GM12878 (cell line): ENCODE data around the gene TNRC6C. TPM values are rescaled to one million over a fixed set of nuclear protein-coding genes. Genes with fewer than 3 reads are reported as not detected.

Source experiments
- ATAC-seq: fragments of 200-7000 bp; cut with Tn5 transposase; 3 replicates; pipeline ENCODE4 v1.9.1; 2020; ENCODE audit warnings: mild to moderate bottlenecking, moderate library complexity
- BruUV-seq: library from RNA; stranded (reverse); fragments of 400-500 nt; replicated peaks from 2 replicates; lab custom pipeline; 2021; lab: Mats Ljungman, UMichigan
- CTCF ChIA-PET: fragments of 300-600 bp; sonication (Branson Sonifier 250); formaldehyde crosslinking; extraction: SDS; loops from one replicate; lab custom pipeline; 2021; ENCODE audit warnings: inconsistent platforms; lab: Yijun Ruan, JAX
- POLR2A ChIA-PET: fragments of 350-600 bp; formaldehyde crosslinking; extraction: SDS; loops from one replicate; lab custom pipeline; 2021; ENCODE audit warnings: inconsistent platforms; lab: Charles Lee
- RAD21 ChIA-PET: fragments of 300-600 bp; sonication (Branson Sonifier 250); formaldehyde crosslinking; loops from one replicate; lab custom pipeline; 2023; ENCODE audit warnings: antibody characterized with exemption; ENCODE audit not compliant: unreplicated experiment; lab: Charles Lee
- SMC1A ChIA-PET: fragments of 300-600 bp; sonication (Branson Sonifier 250); formaldehyde crosslinking; loops from one replicate; lab custom pipeline; 2023; ENCODE audit not compliant: unreplicated experiment, uncharacterized antibody; lab: Charles Lee
- DNase-seq: peaks from one replicate; pipeline ENCODE4 v3.0.0-alpha.2; 2011; ENCODE audit warnings: low read depth, low spot score
- FAIRE-seq: peaks from 3 replicates; lab custom pipeline; 2011; peaks lifted over from hg19 to GRCh38; lab: Jason Lieb, UNC
- H2AFZ ChIP-seq: 2 replicates; pipeline ENCODE4 v1.6.0; 2011; ENCODE audit warnings: low read depth, low read length, control low read depth; ENCODE audit not compliant: control insufficient read depth
- H3K27ac ChIP-seq: 2 replicates; pipeline ENCODE4 v1.5.1; 2011; ENCODE audit warnings: control low read depth; ENCODE audit not compliant: control insufficient read depth, insufficient read depth
- H3K27me3 ChIP-seq, 2 experiments: replicated peaks in 1 of 2; 2 replicates each; pipeline versions ENCODE4 v1.6.0 to v1.6.1; 2011; ENCODE audit warnings: low read length in 1 of 2; ENCODE audit not compliant: control insufficient read depth in 2 of 2, insufficient read depth in 2 of 2
- H3K36me3 ChIP-seq, 2 experiments: 2 replicates each; pipeline ENCODE4 v1.5.1; 2011; ENCODE audit warnings: low read length in 1 of 2; ENCODE audit not compliant: control insufficient read depth in 2 of 2, insufficient read depth in 2 of 2
- H3K4me1 ChIP-seq: 2 replicates; pipeline ENCODE4 v1.6.1; 2011; ENCODE audit warnings: mild to moderate bottlenecking, low read length, moderate library complexity, mixed read lengths; ENCODE audit not compliant: control insufficient read depth, insufficient read depth
- H3K4me2 ChIP-seq: 2 replicates; pipeline ENCODE4 v1.6.0; 2011; ENCODE audit warnings: control low read depth; ENCODE audit not compliant: control insufficient read depth, insufficient read depth
- H3K4me3 ChIP-seq: fragments of 200-600 bp; sonication (generic); 2 replicates; pipeline ENCODE4 v1.5.1; 2016
- H3K79me2 ChIP-seq: 2 replicates; pipeline ENCODE4 v1.6.0; 2011; ENCODE audit warnings: low read length; ENCODE audit not compliant: control insufficient read depth, insufficient read depth
- H3K9ac ChIP-seq: 2 replicates; pipeline ENCODE4 v1.8.0; 2011; ENCODE audit warnings: low read length, control low read depth, mixed read lengths; ENCODE audit not compliant: control insufficient read depth, insufficient read depth
- H3K9me3 ChIP-seq: replicated peaks from 3 replicates; pipeline ENCODE4 v1.5.1; 2011; ENCODE audit warnings: mild to moderate bottlenecking, low read length; ENCODE audit not compliant: control insufficient read depth, insufficient read depth
- H4K20me1 ChIP-seq: 2 replicates; pipeline ENCODE4 v1.6.0; 2011; ENCODE audit not compliant: control insufficient read depth, insufficient read depth
- BRCA1 ChIP-seq: IDR thresholded peaks from 2 replicates; pipeline ENCODE4 v1.6.1; 2011; ENCODE audit warnings: low read depth, low read length, improper control_type of control experiment
- CEBPB ChIP-seq, 2 experiments: fragments of 150-350 bp in 1 of 2; IDR thresholded peaks; 2 replicates each; pipeline ENCODE4 v1.6.1; 2012 to 2014; ENCODE audit warnings: low read depth in 2 of 2, low read length in 2 of 2, borderline replicate concordance in 1 of 2, inconsistent platforms in 1 of 2
- PAX5 ChIP-seq: IDR thresholded peaks from 2 replicates; pipeline ENCODE4 v1.6.1; 2011; ENCODE audit warnings: low read depth, low read length, borderline replicate concordance
- POLR2A ChIP-seq: IDR thresholded peaks from 2 replicates; pipeline ENCODE4 v1.6.1; 2011; ENCODE audit warnings: low read depth, mild to moderate bottlenecking, low read length
- POU2F2 ChIP-seq: IDR thresholded peaks from 3 replicates; pipeline ENCODE4 v1.6.1; 2011; ENCODE audit warnings: low read depth, mild to moderate bottlenecking, low read length, borderline replicate concordance
- SMAD5 ChIP-seq: IDR thresholded peaks from 2 replicates; pipeline ENCODE4 v1.6.1; 2016; ENCODE audit warnings: antibody characterized with exemption, low read depth
- SREBF1 ChIP-seq: IDR thresholded peaks from 2 replicates; pipeline ENCODE4 v1.6.1; 2012; ENCODE audit warnings: mild to moderate bottlenecking, low read length
- SREBF2 ChIP-seq: IDR thresholded peaks from 2 replicates; pipeline ENCODE4 v1.6.1; 2012; ENCODE audit warnings: mild to moderate bottlenecking, low read length
- SRF ChIP-seq, 2 experiments: IDR thresholded peaks; 2 replicates each; pipeline ENCODE4 v1.6.1; 2011; ENCODE audit warnings: low read depth in 2 of 2, low read length in 2 of 2, mild to moderate bottlenecking in 1 of 2, moderate library complexity in 1 of 2
- SUPT20H ChIP-seq: IDR thresholded peaks from 2 replicates; pipeline ENCODE4 v1.6.1; 2011; ENCODE audit warnings: low read depth, mild to moderate bottlenecking, low read length, moderate library complexity, borderline replicate concordance; ENCODE audit not compliant: control insufficient read depth
- ZSCAN29 ChIP-seq: fragments of 450-650 bp; IDR thresholded peaks from 2 replicates; pipeline ENCODE4 v1.6.1; 2017; ENCODE audit warnings: mild to moderate bottlenecking, moderate library complexity
- WGBS: methylation state at CpG from one replicate; pipeline ENCODE4 v1.1.6; 2016; ENCODE audit warnings: low lambda C conversion rate; ENCODE audit not compliant: insufficient replicate concordance, insufficient coverage; ENCODE audit errors: missing lambda C conversion rate; 5-methylcytosine and 5-hydroxymethylcytosine counted together
- in situ Hi-C: fragments of 300-500 bp; cut with MboI; formaldehyde crosslinking; loops from 9 replicates; pipeline ENCODE4 v1.14.3; 2018; ENCODE audit warnings: mixed read lengths
- intact Hi-C: fragments of 100-400 bp; cut with micrococcal nuclease; formaldehyde crosslinking; loops from one replicate; pipeline ENCODE4 v1.14.2; 2022; ENCODE audit not compliant: unreplicated experiment
- polyA plus RNA-seq, 11 experiments: library from polyadenylated mRNA; depleted of rRNA in 4 of 11; unstranded in 6 of 11; stranded (reverse) in 5 of 11; fragments of >200 nt; fragmentation: Nextera tagmentation in 4 of 11; fragmentation: Illumina TruSeq in 1 of 11; extraction: Ambion mirVana in 4 of 11; extraction: Trizol in 1 of 11; gene quantifications; 1 replicate in 1 of 11; 2 replicates in 10 of 11; pipeline versions ENCODE4 v1.2.1 to v1.2.3, GENCODE V29; 2011 to 2016; ENCODE audit warnings: inconsistent platforms in 2 of 11, missing spikeins in 2 of 11, low read depth in 1 of 11
- total RNA-seq, 4 experiments: library from RNA; depleted of rRNA in 3 of 4; stranded (reverse); fragments of >200 nt in 3 of 4; fragmentation: Illumina TruSeq in 1 of 4; extraction: Trizol in 1 of 4; gene quantifications; 2 replicates each; pipeline versions ENCODE4 v1.2.1 to v1.2.3, GENCODE V29; 2013 to 2021
- TF ChIP-seq, protein P1 (sequence below): fragments of 450-650 bp; IDR thresholded peaks from 2 replicates; pipeline ENCODE4 v1.6.1; 2017; ENCODE audit warnings: mild to moderate bottlenecking, moderate library complexity
- TF ChIP-seq, protein P2 (sequence below): IDR thresholded peaks from 2 replicates; pipeline ENCODE4 v1.6.1; 2011; ENCODE audit warnings: mild to moderate bottlenecking, low read depth, low read length, moderate library complexity; ENCODE audit not compliant: insufficient replicate concordance
- TF ChIP-seq, protein P3 (sequence below): fragments of 150-350 bp; IDR thresholded peaks from 2 replicates; pipeline ENCODE4 v1.6.1; 2014; ENCODE audit warnings: mild to moderate bottlenecking, low read depth, low read length
- TF ChIP-seq, protein P4 (sequence below): fragments of 450-650 bp; IDR thresholded peaks from 2 replicates; pipeline ENCODE4 v1.6.1; 2014; ENCODE audit warnings: mild to moderate bottlenecking

The TNRC6C gene
- total and polyA plus RNA-seq, 10 of the 15 experiments (the other 5 are each of a cell fraction or from before 2014, with no cell fraction given), result 0.40 to 6.1 (median 0.96) TPM

DNA sequence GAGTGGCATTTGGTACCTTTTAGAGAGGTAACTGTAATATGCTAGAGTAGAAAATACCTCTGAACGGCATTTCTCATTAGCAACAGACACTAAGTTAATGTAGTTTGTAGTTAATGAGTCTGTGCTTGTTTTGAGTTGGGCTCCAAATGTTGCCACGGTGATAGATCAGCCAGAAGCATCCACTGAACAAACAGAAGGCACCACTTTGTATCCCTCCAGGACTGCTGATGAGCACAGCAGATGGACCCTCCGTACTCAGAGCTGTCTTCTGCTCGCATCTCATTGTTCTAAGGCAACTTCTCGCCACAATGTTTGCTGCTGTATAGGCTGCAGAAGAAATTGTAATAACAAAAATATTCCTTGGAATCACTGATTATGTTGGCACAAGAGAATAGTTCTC is 56.1 kb downstream of the TNRC6C start:
- FAIRE-seq (no peak), ATAC-seq (no peak), DNase-seq (no peak)
- RAD21 ChIA-PET, result interaction anchor here (0.7 to 4.3 kb wide), 11 partner anchors 8 to 584 kb away, joined by 3 to 41 read pairs (median 7); no protein-coding TSS in a partner anchor
- in situ Hi-C loops (loop anchor here (5.0 kb wide), 2 partner anchors 242 to 477 kb away; no protein-coding TSS in a partner anchor), intact Hi-C loops (loop anchor here (1.0 to 5.0 kb wide), 3 partner anchors 73 to 472 kb away; no protein-coding TSS in a partner anchor)
- Histone ChIP-seq H3K4me1 (peaks cover under 1% of the 10 kb centered on the region), H3K4me2 (no peak overlapping the region), H3K27ac (no peak overlapping the region), H3K36me3 (no peaks in the 10 kb centered on the region), H3K27me3 (no peaks in the 10 kb centered on the region), H3K79me2 (no peaks in the 10 kb centered on the region), H3K9me3 (no peaks in the 10 kb centered on the region), H3K9ac (no peak overlapping the region), H4K20me1 (no peaks in the 10 kb centered on the region), H3K4me3 (no peak overlapping the region), H2AFZ (no peak overlapping the region)
- BruUV-seq, result no TSS peak
- POLR2A ChIA-PET, result no interaction called here
- CTCF ChIA-PET, result interaction anchor here (0.7 to 9.4 kb wide), 37 partner anchors 8 to 668 kb away, joined by 3 to 111 read pairs (median 5); no protein-coding TSS in a partner anchor
- SMC1A ChIA-PET, result interaction anchor here (1.0 to 4.1 kb wide), 14 partner anchors 11 to 688 kb away, joined by 3 to 35 read pairs (median 8); no protein-coding TSS in a partner anchor
- WGBS, result 55% methylated on average over 5 of the region's 5 CpGs
- TF ChIP-seq SREBF1, result no peak
- TF ChIP-seq PAX5, result no peak
- no peak for TF ChIP-seq POLR2A
- TF ChIP-seq, protein P1, sequence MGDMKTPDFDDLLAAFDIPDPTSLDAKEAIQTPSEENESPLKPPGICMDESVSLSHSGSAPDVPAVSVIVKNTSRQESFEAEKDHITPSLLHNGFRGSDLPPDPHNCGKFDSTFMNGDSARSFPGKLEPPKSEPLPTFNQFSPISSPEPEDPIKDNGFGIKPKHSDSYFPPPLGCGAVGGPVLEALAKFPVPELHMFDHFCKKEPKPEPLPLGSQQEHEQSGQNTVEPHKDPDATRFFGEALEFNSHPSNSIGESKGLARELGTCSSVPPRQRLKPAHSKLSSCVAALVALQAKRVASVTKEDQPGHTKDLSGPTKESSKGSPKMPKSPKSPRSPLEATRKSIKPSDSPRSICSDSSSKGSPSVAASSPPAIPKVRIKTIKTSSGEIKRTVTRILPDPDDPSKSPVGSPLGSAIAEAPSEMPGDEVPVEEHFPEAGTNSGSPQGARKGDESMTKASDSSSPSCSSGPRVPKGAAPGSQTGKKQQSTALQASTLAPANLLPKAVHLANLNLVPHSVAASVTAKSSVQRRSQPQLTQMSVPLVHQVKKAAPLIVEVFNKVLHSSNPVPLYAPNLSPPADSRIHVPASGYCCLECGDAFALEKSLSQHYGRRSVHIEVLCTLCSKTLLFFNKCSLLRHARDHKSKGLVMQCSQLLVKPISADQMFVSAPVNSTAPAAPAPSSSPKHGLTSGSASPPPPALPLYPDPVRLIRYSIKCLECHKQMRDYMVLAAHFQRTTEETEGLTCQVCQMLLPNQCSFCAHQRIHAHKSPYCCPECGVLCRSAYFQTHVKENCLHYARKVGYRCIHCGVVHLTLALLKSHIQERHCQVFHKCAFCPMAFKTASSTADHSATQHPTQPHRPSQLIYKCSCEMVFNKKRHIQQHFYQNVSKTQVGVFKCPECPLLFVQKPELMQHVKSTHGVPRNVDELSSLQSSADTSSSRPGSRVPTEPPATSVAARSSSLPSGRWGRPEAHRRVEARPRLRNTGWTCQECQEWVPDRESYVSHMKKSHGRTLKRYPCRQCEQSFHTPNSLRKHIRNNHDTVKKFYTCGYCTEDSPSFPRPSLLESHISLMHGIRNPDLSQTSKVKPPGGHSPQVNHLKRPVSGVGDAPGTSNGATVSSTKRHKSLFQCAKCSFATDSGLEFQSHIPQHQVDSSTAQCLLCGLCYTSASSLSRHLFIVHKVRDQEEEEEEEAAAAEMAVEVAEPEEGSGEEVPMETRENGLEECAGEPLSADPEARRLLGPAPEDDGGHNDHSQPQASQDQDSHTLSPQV, result no peak
- no peak for TF ChIP-seq SREBF2
- no peak for TF ChIP-seq SRF (IDR thresholded peaks at IDR 0.05; ENCODE audit: low read depth in 2 of 2, low read length in 2 of 2)
- TF ChIP-seq, protein P2, sequence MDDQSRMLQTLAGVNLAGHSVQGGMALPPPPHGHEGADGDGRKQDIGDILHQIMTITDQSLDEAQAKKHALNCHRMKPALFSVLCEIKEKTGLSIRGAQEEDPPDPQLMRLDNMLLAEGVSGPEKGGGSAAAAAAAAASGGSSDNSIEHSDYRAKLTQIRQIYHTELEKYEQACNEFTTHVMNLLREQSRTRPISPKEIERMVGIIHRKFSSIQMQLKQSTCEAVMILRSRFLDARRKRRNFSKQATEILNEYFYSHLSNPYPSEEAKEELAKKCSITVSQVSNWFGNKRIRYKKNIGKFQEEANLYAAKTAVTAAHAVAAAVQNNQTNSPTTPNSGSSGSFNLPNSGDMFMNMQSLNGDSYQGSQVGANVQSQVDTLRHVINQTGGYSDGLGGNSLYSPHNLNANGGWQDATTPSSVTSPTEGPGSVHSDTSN, result no peak
- no peak for TF ChIP-seq ZSCAN29
- TF ChIP-seq SUPT20H, result no peak
- TF ChIP-seq, protein P3, sequence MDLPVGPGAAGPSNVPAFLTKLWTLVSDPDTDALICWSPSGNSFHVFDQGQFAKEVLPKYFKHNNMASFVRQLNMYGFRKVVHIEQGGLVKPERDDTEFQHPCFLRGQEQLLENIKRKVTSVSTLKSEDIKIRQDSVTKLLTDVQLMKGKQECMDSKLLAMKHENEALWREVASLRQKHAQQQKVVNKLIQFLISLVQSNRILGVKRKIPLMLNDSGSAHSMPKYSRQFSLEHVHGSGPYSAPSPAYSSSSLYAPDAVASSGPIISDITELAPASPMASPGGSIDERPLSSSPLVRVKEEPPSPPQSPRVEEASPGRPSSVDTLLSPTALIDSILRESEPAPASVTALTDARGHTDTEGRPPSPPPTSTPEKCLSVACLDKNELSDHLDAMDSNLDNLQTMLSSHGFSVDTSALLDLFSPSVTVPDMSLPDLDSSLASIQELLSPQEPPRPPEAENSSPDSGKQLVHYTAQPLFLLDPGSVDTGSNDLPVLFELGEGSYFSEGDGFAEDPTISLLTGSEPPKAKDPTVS, result no peak
- no peak for TF ChIP-seq CEBPB (IDR thresholded peaks at IDR 0.05; ENCODE audit: borderline replicate concordance in 1 of 2, low read depth in 2 of 2, low read length in 2 of 2)
- TF ChIP-seq POU2F2, result no peak
- TF ChIP-seq, protein P4, sequence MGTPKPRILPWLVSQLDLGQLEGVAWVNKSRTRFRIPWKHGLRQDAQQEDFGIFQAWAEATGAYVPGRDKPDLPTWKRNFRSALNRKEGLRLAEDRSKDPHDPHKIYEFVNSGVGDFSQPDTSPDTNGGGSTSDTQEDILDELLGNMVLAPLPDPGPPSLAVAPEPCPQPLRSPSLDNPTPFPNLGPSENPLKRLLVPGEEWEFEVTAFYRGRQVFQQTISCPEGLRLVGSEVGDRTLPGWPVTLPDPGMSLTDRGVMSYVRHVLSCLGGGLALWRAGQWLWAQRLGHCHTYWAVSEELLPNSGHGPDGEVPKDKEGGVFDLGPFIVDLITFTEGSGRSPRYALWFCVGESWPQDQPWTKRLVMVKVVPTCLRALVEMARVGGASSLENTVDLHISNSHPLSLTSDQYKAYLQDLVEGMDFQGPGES, result no peak
- no peak for TF ChIP-seq BRCA1
- no peak for TF ChIP-seq SMAD5
